HEK293 (cell line): ENCODE measurements around the gene SNRNP27.
"Not testable (repeated sequence)": the region's sequence is repeated elsewhere in the genome, so short reads cannot be mapped to it uniquely, and the experiment has no call there.

ENCODE experiments used
- CTCF ChIP-seq: fragments of 450-650 bp; formaldehyde crosslinking; IDR thresholded peaks from 2 replicates; pipeline ENCODE4 v1.5.1; 2016; ENCODE audit warnings: missing biosample characterization, missing genetic modification characterization
- ZEB2 ChIP-seq: fragments of 450-650 bp; formaldehyde crosslinking; IDR thresholded peaks from 2 replicates; pipeline ENCODE4 v1.5.1; 2016; ENCODE audit warnings: missing biosample characterization, missing genetic modification characterization
- ZNF114 ChIP-seq: fragments of 450-650 bp; formaldehyde crosslinking; IDR thresholded peaks from 2 replicates; pipeline ENCODE4 v1.5.0; 2017; ENCODE audit warnings: missing biosample characterization, missing genetic modification characterization
- ZNF146 ChIP-seq: fragments of 450-650 bp; formaldehyde crosslinking; IDR thresholded peaks from 2 replicates; pipeline ENCODE4 v1.5.1; 2016; ENCODE audit warnings: missing biosample characterization, missing genetic modification characterization
- ZNF223 ChIP-seq: fragments of 450-650 bp; formaldehyde crosslinking; IDR thresholded peaks from 2 replicates; pipeline ENCODE4 v1.5.1; 2016; ENCODE audit warnings: missing biosample characterization, missing genetic modification characterization
- ZNF311 ChIP-seq: fragments of 450-650 bp; formaldehyde crosslinking; IDR thresholded peaks from 2 replicates; pipeline ENCODE4 v1.5.1; 2017; ENCODE audit warnings: missing biosample characterization, missing genetic modification characterization, borderline replicate concordance

GRCh38 chr2:69894737-69895136 is 981 bp downstream of the SNRNP27 start:
- TF ChIP-seq ZNF114, ZNF146, ZNF223, ZNF311, ZEB2, CTCF (tag by site-specific recombination): not testable (repeated sequence)
